ENCODE measurements around the gene SMG6. TPM values are rescaled to one million over a fixed set of nuclear protein-coding genes. Genes with fewer than 3 reads are reported as not detected.

The SMG6 gene
- polyA plus RNA-seq, 1 experiment, result 27.3 TPM

DNA sequence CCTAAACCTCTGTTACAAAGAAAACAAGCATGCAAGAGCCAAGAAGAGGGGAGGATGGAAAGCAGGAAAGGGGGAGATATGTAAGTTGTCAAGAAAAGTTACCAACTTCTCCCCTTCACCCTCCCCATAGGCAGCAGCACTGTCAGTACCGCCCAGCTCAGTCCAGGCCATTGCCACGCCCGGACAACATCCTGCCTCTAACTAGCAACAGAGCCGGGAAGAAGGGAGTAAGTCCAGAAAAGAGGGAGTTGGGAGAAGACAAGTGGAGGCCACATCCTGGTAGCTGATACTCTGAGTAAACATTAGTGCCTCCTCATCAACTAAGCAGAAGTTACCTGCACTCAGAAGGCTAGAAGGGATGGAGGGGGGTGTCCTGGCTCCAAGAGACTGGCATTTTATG lies 113.6 kb downstream of the SMG6 start:
- POLR2A ChIA-PET, result no interaction called here
- no peak for DNase-seq (ENCODE audit: low read depth, low spot score)

DNA sequence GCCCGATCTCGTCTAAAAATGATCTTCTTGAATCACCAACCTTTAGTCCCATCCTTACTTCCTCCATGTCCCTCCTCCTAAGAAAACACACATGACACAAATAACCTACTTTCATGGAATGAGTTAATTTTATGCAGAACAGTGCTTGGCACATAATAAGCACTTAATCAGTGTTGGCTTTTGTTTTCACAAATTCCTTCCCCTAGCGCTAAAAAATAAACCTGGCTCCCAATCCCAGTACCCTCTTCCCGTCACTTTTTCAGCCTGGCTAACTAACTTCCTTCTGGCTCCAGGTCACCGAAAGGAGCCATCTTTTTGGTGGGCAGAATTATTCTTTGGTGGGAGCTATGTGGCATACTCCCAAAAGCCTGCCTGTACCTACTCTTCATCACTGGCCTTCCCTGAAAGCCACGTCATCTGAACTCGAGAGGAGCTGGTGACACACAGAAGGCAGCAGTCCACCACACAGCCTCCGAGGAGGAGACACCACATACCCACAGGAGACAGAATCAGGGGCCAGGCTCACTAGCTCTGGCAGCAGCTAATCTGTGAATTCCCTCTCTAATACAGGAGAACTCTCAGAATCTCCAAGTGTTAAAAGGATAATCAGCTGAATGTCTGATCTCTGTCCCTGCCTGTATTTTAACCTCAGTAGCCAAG lies 114.5 kb downstream of the SMG6 start:
- H3K9me3 ChIP-seq (ENCODE audit: control insufficient read depth, insufficient read depth, low read length), result peaks cover 11% of the 10 kb centered on the region
- TF ChIP-seq, protein P1, sequence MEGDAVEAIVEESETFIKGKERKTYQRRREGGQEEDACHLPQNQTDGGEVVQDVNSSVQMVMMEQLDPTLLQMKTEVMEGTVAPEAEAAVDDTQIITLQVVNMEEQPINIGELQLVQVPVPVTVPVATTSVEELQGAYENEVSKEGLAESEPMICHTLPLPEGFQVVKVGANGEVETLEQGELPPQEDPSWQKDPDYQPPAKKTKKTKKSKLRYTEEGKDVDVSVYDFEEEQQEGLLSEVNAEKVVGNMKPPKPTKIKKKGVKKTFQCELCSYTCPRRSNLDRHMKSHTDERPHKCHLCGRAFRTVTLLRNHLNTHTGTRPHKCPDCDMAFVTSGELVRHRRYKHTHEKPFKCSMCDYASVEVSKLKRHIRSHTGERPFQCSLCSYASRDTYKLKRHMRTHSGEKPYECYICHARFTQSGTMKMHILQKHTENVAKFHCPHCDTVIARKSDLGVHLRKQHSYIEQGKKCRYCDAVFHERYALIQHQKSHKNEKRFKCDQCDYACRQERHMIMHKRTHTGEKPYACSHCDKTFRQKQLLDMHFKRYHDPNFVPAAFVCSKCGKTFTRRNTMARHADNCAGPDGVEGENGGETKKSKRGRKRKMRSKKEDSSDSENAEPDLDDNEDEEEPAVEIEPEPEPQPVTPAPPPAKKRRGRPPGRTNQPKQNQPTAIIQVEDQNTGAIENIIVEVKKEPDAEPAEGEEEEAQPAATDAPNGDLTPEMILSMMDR (IDR thresholded peaks at IDR 0.05; ENCODE audit: low read depth, low read length), result no peak
- ChIA-PET CTCF (no interaction called here), POLR2A (interaction anchor here (0.6 to 0.9 kb wide), 2 partner anchors 24 to 615 kb away, joined by 3 read pairs; no protein-coding TSS in a partner anchor)
- H3K27me3 ChIP-seq (ENCODE audit: control insufficient read depth, insufficient read depth, low read length), result no peaks in the 10 kb centered on the region
- peak overlapping the region; percentile 11 for H3K27ac ChIP-seq (ENCODE audit: low read depth, low read length)
- H3K4me3 ChIP-seq (ENCODE audit: low read depth, low read length), result no peak overlapping the region
- no peak for DNase-seq (ENCODE audit: low read depth, low spot score)

More for the DNA sequence above, 113.6 kb downstream of the SMG6 start:
- H3K27ac ChIP-seq (ENCODE audit: low read depth, low read length), result no peak overlapping the region
- no peak overlapping the region for H3K4me3 ChIP-seq (ENCODE audit: low read depth, low read length)
- CTCF ChIA-PET, result no interaction called here
- H3K9me3 ChIP-seq (ENCODE audit: control insufficient read depth, insufficient read depth, low read length), result peaks cover 11% of the 10 kb centered on the region
- TF ChIP-seq, protein P1 (IDR thresholded peaks at IDR 0.05; ENCODE audit: low read depth, low read length), result no peak
- H3K27me3 ChIP-seq (ENCODE audit: control insufficient read depth, insufficient read depth, low read length), result no peaks in the 10 kb centered on the region

DNA sequence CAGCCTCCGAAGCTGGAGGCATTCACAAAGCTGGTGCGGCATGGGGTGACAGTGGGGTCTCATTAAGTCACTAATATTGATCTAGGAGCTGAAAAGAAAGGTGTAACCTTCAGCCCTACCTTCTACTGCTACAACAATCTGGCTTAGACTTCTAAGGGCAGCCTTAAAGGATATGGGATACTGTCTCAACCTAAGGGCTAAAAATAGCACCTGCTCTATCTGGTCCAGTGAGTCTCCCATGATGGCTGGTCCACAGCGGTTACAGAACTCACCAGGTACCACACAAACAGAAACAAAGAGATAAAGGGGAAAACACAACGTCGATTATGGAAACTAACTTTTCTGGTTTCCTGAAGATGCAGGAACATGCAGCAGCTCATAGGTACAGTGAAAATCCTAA lies 115.8 kb downstream of the SMG6 start:
- Histone ChIP-seq H3K4me3 (ENCODE audit: low read depth, low read length) (no peak overlapping the region), H3K27me3 (ENCODE audit: control insufficient read depth, insufficient read depth, low read length) (no peaks in the 10 kb centered on the region), H3K27ac (ENCODE audit: low read depth, low read length) (no peak overlapping the region), H3K9me3 (ENCODE audit: control insufficient read depth, insufficient read depth, low read length) (peaks cover 11% of the 10 kb centered on the region)
- ChIA-PET POLR2A (no interaction called here), CTCF (no interaction called here)
- TF ChIP-seq, protein P1 (IDR thresholded peaks at IDR 0.05; ENCODE audit: low read depth, low read length), result no peak
- no peak for DNase-seq (ENCODE audit: low read depth, low spot score)

DNA sequence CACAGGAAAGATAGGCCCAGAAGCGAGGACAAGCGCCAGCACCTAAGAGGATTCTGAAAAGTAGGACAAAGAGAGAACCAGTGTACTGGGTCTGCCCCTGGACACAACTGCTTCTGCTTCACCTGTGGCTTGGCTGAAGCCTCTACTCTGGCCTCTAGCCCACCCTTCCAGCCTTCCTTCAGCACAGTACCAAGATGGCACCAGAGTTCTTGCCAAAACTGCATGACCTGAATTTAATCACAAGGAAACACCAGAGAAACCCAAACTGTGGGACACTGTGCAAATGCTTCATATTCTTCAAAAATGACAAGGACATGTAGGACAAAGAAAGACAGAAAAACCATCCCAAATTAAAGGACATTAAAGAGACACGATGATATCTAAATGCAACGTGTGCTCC lies 116.6 kb downstream of the SMG6 start:
- Histone ChIP-seq H3K4me3 (ENCODE audit: low read depth, low read length) (no peak overlapping the region), H3K27me3 (ENCODE audit: control insufficient read depth, insufficient read depth, low read length) (no peaks in the 10 kb centered on the region), H3K27ac (ENCODE audit: low read depth, low read length) (no peak overlapping the region), H3K9me3 (ENCODE audit: control insufficient read depth, insufficient read depth, low read length) (peaks cover 8% of the 10 kb centered on the region)
- CTCF ChIA-PET, result no interaction called here
- DNase-seq (ENCODE audit: low read depth, low spot score), result no peak
- POLR2A ChIA-PET, result no interaction called here
- TF ChIP-seq, protein P1 (IDR thresholded peaks at IDR 0.05; ENCODE audit: low read depth, low read length), result no peak

DNA sequence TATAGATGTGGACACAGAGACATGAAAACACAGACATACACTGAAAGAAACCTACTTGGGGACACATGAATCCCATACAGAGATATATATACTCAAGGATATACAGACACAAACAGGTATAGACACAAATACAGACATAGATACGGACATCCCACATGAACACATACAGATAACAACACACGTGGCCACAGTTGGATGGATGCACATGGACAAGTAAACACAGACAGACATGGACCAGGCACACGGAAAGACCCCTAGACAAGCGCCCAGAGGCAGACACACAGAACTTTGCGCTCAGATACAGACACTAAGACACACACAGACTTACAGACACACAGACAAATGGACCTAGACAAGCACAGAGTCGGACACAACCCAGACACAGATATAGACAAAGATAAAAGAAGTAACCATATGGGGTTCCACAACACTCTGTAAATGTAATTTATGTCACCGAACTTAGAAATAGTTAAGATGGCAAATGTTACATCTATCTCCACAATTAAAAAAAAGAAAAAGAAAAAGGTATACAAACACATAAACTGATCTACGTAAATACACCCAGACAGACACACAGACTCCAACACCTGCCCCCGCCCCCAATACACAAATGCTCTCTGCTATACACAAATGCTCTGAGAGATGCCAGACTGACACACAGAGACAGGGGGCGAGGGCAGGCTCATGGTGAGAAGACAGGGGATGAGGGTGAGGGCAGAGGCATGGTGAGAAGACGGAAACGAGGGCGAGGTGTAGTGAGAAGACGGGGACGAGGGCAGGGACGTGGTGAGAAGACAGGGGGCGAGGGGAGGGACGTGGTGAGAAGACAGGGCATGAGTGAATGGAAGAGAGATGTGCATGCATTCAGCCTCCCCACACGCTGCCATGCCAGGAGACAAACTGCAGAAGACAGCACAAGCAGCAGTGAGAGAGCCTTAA lies 118.3 kb downstream of the SMG6 start:
- ChIA-PET POLR2A (no interaction called here), CTCF (no interaction called here)
- Histone ChIP-seq H3K4me3 (ENCODE audit: low read depth, low read length) (no peak overlapping the region), H3K9me3 (ENCODE audit: control insufficient read depth, insufficient read depth, low read length) (no peaks in the 10 kb centered on the region), H3K27me3 (ENCODE audit: control insufficient read depth, insufficient read depth, low read length) (no peaks in the 10 kb centered on the region), H3K27ac (ENCODE audit: low read depth, low read length) (no peak overlapping the region)
- DNase-seq (ENCODE audit: low read depth, low spot score), result no peak
- TF ChIP-seq, protein P1 (IDR thresholded peaks at IDR 0.05; ENCODE audit: low read depth, low read length), result no peak
